Measurements from ENCODE around the gene ZFYVE28. TPM values are rescaled to one million over a fixed set of nuclear protein-coding genes. Genes with fewer than 3 reads are reported as not detected.

The ZFYVE28 gene
- total and polyA plus RNA-seq, 9 donors, result 1.3 to 12.1 (median 8.6) TPM

DNA sequence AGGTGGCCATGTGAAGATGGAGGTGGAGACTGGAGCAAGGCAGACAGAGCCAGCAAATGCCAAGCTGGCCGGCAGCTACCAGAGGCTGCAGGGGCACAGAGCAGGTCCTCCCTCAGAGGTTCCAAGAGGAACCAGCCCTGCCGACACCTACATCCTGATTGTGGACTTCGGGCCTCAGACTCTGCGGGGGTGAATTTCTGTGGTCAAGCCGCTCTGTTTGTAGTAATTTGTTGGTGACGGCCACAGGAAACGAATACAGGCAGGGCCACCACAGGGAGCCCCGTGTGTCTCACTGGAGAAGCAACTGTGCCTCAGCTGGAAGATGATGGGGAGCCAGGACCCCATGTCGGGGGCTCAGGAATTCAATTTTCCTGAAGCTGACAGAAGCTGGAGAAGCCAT lies 28.3 kb downstream of the ZFYVE28 start:
- DNase-seq, result no peak
- H3K4me3 ChIP-seq, result no peak overlapping the region
- peaks cover 6% of the 10 kb centered on the region for H3K4me1 ChIP-seq (ENCODE audit: insufficient read depth)
- H3K27ac ChIP-seq, result no peak overlapping the region
- 59 to 77% (median 73%) methylated on average over 9 of the region's 9 CpGs for WGBS, 3 donors
- H3K27me3 ChIP-seq, result no peaks in the 10 kb centered on the region
- intact Hi-C loops (cut with DNase I), result no loop called here
- TF ChIP-seq POLR2A (IDR thresholded peaks at IDR 0.05) (no peak), CTCF (IDR thresholded peaks at IDR 0.05) (no peak), EP300 (IDR thresholded peaks at IDR 0.05) (no peak)
- no peaks in the 10 kb centered on the region for H3K9me3 ChIP-seq
- no peaks in the 10 kb centered on the region for H3K36me3 ChIP-seq

DNA sequence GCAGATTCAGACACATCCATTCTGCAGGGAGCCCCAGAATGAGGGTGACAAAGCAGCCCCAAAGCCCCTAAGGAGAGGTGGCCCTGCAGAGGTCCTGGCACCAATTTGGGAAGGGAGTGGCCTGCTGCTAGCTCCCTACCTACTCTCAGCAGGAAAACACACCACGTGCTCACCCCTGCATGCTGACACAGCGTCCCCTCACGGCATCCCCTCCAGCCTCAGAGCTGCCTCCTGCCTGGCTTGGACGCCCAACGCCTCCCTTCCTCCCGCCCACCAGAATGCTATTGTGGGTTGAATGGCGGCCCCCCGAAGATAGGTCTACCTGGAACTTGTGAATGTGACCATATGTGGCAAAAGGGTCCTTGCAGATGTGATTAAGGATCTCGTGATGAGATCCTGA lies 28.8 kb downstream of the ZFYVE28 start:
- H3K4me1 ChIP-seq (ENCODE audit: insufficient read depth), result peaks cover 6% of the 10 kb centered on the region
- no peak for DNase-seq
- TF ChIP-seq POLR2A (IDR thresholded peaks at IDR 0.05), result no peak
- TF ChIP-seq EP300 (IDR thresholded peaks at IDR 0.05), result no peak
- TF ChIP-seq CTCF (IDR thresholded peaks at IDR 0.05), result no peak
- H3K9me3 ChIP-seq, result no peaks in the 10 kb centered on the region
- intact Hi-C loops (cut with DNase I), result no loop called here
- no peak overlapping the region for H3K4me3 ChIP-seq
- no peaks in the 10 kb centered on the region for H3K36me3 ChIP-seq
- no peaks in the 10 kb centered on the region for H3K27me3 ChIP-seq
- WGBS, 3 donors, result 85 to 89% (median 86%) methylated on average over 9 of the region's 9 CpGs
- no peak overlapping the region for H3K27ac ChIP-seq

DNA sequence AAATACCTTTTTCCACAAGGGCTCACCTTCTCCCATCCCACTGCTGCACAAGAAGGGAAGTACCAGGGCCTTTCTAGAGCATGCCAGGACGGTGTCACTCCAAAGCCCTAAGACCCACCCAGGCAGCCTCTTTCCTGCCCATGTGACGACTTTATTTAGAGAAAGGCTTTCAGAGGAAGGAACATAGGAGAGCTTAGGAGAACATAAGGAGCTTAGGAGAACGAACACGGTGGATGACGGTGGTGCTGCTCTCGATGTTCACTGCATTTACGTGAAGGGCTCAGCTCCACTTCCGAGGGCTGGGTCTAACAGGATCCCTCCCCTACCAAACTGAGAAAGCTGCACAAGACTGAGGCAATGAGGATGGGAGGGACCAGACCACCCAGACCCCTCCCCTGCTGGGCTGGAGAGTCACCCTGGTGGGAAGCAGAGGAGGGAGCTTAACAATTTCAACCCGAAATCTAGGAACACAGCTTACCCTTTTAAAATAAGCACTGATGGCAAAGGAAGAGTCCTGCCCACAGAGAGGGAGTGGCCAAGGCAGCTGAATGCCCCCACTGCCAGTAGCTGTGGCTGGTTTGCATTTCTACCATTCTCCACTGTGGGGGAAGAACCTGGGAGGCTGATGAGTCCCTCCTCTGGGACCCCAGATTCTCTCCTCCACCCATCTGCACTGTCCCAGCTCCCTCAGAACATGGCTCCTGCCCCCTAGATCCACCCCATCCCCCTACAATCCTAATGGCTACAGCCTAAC lies 29.8 kb downstream of the ZFYVE28 start:
- H3K27me3 ChIP-seq, result no peaks in the 10 kb centered on the region
- H3K4me3 ChIP-seq, result no peak overlapping the region
- 33 to 48% (median 47%) methylated on average over 9 of the region's 9 CpGs for WGBS, 3 donors
- TF ChIP-seq CTCF (IDR thresholded peaks at IDR 0.05) (no peak), POLR2A (IDR thresholded peaks at IDR 0.05) (no peak), EP300 (IDR thresholded peaks at IDR 0.05) (no peak)
- no peaks in the 10 kb centered on the region for H3K9me3 ChIP-seq
- peaks cover 6% of the 10 kb centered on the region for H3K4me1 ChIP-seq (ENCODE audit: insufficient read depth)
- DNase-seq, result no peak
- no peak overlapping the region for H3K27ac ChIP-seq
- no peaks in the 10 kb centered on the region for H3K36me3 ChIP-seq
- intact Hi-C loops (cut with DNase I), result no loop called here

GRCh38 chr4:2387829-2388228 lies 30.6 kb downstream of the ZFYVE28 start:
- H3K9me3 ChIP-seq, result no peaks in the 10 kb centered on the region
- no peak overlapping the region for H3K27ac ChIP-seq
- intact Hi-C loops (cut with DNase I), result no loop called here
- H3K27me3 ChIP-seq, result no peaks in the 10 kb centered on the region
- DNase-seq, result no peak
- peaks cover 6% of the 10 kb centered on the region for H3K4me1 ChIP-seq (ENCODE audit: insufficient read depth)
- TF ChIP-seq CTCF (IDR thresholded peaks at IDR 0.05), result no peak
- TF ChIP-seq EP300 (IDR thresholded peaks at IDR 0.05), result no peak
- no peak for TF ChIP-seq POLR2A (IDR thresholded peaks at IDR 0.05)
- no peaks in the 10 kb centered on the region for H3K36me3 ChIP-seq
- H3K4me3 ChIP-seq, result no peak overlapping the region
- 88 to 95% (median 92%) methylated on average over 12 of the region's 12 CpGs for WGBS, 3 donors

All from ovary (tissue), 9 donors.